HCT116 (cell line): ENCODE data around the gene OR10P1. TPM values are rescaled to one million over a fixed set of nuclear protein-coding genes. Genes with fewer than 3 reads are reported as not detected.

Experiments
- ATAC-seq: fragments of 200-7000 bp; cut with Tn5 transposase; 2 replicates; pipeline ENCODE4 v1.9.1; 2020; ENCODE audit warnings: mild to moderate bottlenecking, moderate library complexity
- BruUV-seq: library from RNA; stranded (reverse); fragments of 400-500 nt; replicated peaks from 2 replicates; lab custom pipeline; 2021; lab: Mats Ljungman, UMichigan
- CTCF ChIA-PET: fragments of 300-600 bp; sonication (Branson Sonifier 250); formaldehyde crosslinking; loops from one replicate; lab custom pipeline; 2021; ENCODE audit warnings: antibody characterized with exemption; lab: Charles Lee
- POLR2A ChIA-PET: fragments of 300-600, 350-600 bp; sonication (Branson Sonifier 250); formaldehyde crosslinking; loops from one replicate; lab custom pipeline; 2021; ENCODE audit warnings: antibody characterized with exemption; lab: Charles Lee
- RAD21 ChIA-PET, 2 experiments: fragments of 300-600 bp; sonication (Branson Sonifier 250); formaldehyde crosslinking; loops; one replicate each; lab custom pipeline; 2023; ENCODE audit warnings: low total read pairs in 2 of 2; ENCODE audit not compliant: uncharacterized antibody in 2 of 2, unreplicated experiment in 2 of 2, low non-redundant PET in 1 of 2; lab: Charles Lee
- DNase-seq: peaks from one replicate; pipeline ENCODE4 v3.0.0-alpha.2; 2010; ENCODE audit warnings: low read depth, low spot score
- H2AFZ ChIP-seq: fragments of 200-600 bp; shearing (Covaris generic), sonication (generic); 2 replicates; pipeline ENCODE4 v1.6.1; 2017; ENCODE audit warnings: low read depth, mixed run types, mixed read lengths, antibody characterized with exemption, low read length; ENCODE audit not compliant: poor library complexity, severe bottlenecking
- H3K27ac ChIP-seq: 2 replicates; pipeline ENCODE4 v1.5.1; 2012; ENCODE audit warnings: low read depth, low read length
- H3K27me3 ChIP-seq: fragments of 200-600 bp; sonication (generic); 2 replicates; pipeline ENCODE4 v1.6.1; 2016; ENCODE audit warnings: mixed run types, low read length, mixed read lengths; ENCODE audit not compliant: insufficient read depth
- H3K36me3 ChIP-seq, 2 experiments: fragments of 200-500 bp in 1 of 2; fragments of 200-600 bp in 1 of 2; sonication (Bioruptor generic) in 1 of 2; sonication (generic) in 1 of 2; 2 replicates each; pipeline versions ENCODE4 v1.5.1 to v1.6.1; 2014 to 2016; ENCODE audit warnings: low read length in 2 of 2, inconsistent platforms in 1 of 2, mixed read lengths in 1 of 2, mixed run types in 1 of 2; ENCODE audit not compliant: insufficient read depth in 2 of 2, control insufficient read depth in 1 of 2
- H3K4me1 ChIP-seq, 2 experiments: fragments of 200-600 bp in 1 of 2; sonication (generic) in 1 of 2; 2 replicates each; pipeline versions ENCODE4 v1.5.1 to v1.6.1; 2012 to 2017; ENCODE audit warnings: low read length in 2 of 2, inconsistent platforms in 1 of 2, mild to moderate bottlenecking in 1 of 2, mixed read lengths in 1 of 2, mixed run types in 1 of 2, moderate library complexity in 1 of 2; ENCODE audit not compliant: insufficient read depth in 2 of 2, control insufficient read depth in 1 of 2
- H3K4me2 ChIP-seq: fragments of 200-600 bp; sonication (generic); 2 replicates; pipeline ENCODE4 v1.6.1; 2017; ENCODE audit warnings: mixed run types, low read length, mixed read lengths
- H3K4me3 ChIP-seq, 2 experiments: fragments of 200-600 bp in 1 of 2; sonication (generic) in 1 of 2; replicated peaks in 1 of 2; 2 replicates each; pipeline ENCODE4 v1.5.1; 2011 to 2016; ENCODE audit warnings: low read length in 2 of 2, control low read depth in 1 of 2, low read depth in 1 of 2, mild to moderate bottlenecking in 1 of 2, mixed read lengths in 1 of 2, mixed run types in 1 of 2
- H3K79me2 ChIP-seq: fragments of 200-600 bp; sonication (generic); 2 replicates; pipeline ENCODE4 v1.6.1; 2017; ENCODE audit warnings: mild to moderate bottlenecking, mixed run types, low read length, moderate library complexity, mixed read lengths; ENCODE audit not compliant: insufficient read depth
- H3K9ac ChIP-seq: fragments of 200-600 bp; sonication (generic); 2 replicates; pipeline ENCODE4 v1.6.1; 2016; ENCODE audit warnings: low read length, mixed read lengths
- H3K9me2 ChIP-seq: fragments of 200-600 bp; sonication (generic), shearing (Covaris generic); 2 replicates; pipeline ENCODE4 v1.6.1; 2017; ENCODE audit warnings: mixed run types, mild to moderate bottlenecking, moderate library complexity; ENCODE audit not compliant: insufficient read depth
- H3K9me3 ChIP-seq, 2 experiments: fragments of 200-500 bp in 1 of 2; fragments of 200-600 bp in 1 of 2; sonication (Bioruptor generic) in 1 of 2; sonication (generic) in 1 of 2; 2 replicates each; pipeline ENCODE4 v1.6.1; 2014 to 2017; ENCODE audit warnings: low read length in 2 of 2, mixed read lengths in 2 of 2, inconsistent platforms in 1 of 2, low read depth in 1 of 2, mild to moderate bottlenecking in 1 of 2, mixed run types in 1 of 2, moderate library complexity in 1 of 2; ENCODE audit not compliant: control insufficient read depth in 1 of 2, insufficient read depth in 1 of 2
- H4K20me1 ChIP-seq: fragments of 200-600 bp; sonication (generic), shearing (Covaris generic); 2 replicates; pipeline ENCODE4 v1.6.1; 2017; ENCODE audit warnings: mixed run types, mild to moderate bottlenecking, moderate library complexity; ENCODE audit not compliant: insufficient read depth
- CBX3 ChIP-seq: IDR thresholded peaks from 2 replicates; pipeline ENCODE4 v1.6.1; 2012; ENCODE audit warnings: low read depth
- CEBPB ChIP-seq: IDR thresholded peaks from 2 replicates; pipeline ENCODE4 v1.6.1; 2012; ENCODE audit warnings: low read depth
- ELF1 ChIP-seq: IDR thresholded peaks from 2 replicates; pipeline ENCODE4 v1.6.1; 2012; ENCODE audit warnings: low read depth, borderline replicate concordance
- EZH2phosphoT487 ChIP-seq: fragments of 200-600 bp; IDR thresholded peaks from 2 replicates; pipeline ENCODE4 v1.6.1; 2018; ENCODE audit warnings: antibody characterized with exemption, borderline replicate concordance
- FOSL1 ChIP-seq: IDR thresholded peaks from 2 replicates; pipeline ENCODE4 v1.6.1; 2012; ENCODE audit warnings: low read depth
- RAD21 ChIP-seq: IDR thresholded peaks from 2 replicates; pipeline ENCODE4 v1.6.1; 2012; ENCODE audit warnings: low read depth, mild to moderate bottlenecking
- SIN3A ChIP-seq: IDR thresholded peaks from 2 replicates; pipeline ENCODE4 v1.6.1; 2012; ENCODE audit warnings: low read depth
- SRF ChIP-seq: IDR thresholded peaks from 2 replicates; pipeline ENCODE4 v1.6.1; 2012; ENCODE audit warnings: low read depth
- TCF7L2 ChIP-seq: IDR thresholded peaks from 2 replicates; pipeline ENCODE4 v1.7.0; 2011; ENCODE audit warnings: borderline replicate concordance, inconsistent platforms; ENCODE audit not compliant: insufficient read depth, insufficient read length; ENCODE audit errors: extremely low read depth
- ZNF274 ChIP-seq: fragments of 200-500 bp; sonication (Bioruptor generic); IDR thresholded peaks from 2 replicates; pipeline ENCODE4 v1.6.1; 2014; ENCODE audit warnings: mild to moderate bottlenecking, low read depth, low read length, inconsistent platforms
- intact Hi-C: fragments of 100-400 bp; cut with micrococcal nuclease; formaldehyde crosslinking; loops from 2 replicates; pipeline ENCODE4 v1.10.0; 2022
- total RNA-seq: library from RNA; stranded (reverse); gene quantifications from one replicate; pipeline ENCODE4 v1.2.1, GENCODE V29; 2021; ENCODE audit not compliant: unreplicated experiment
- TF ChIP-seq, protein P1 (sequence below): IDR thresholded peaks from 2 replicates; pipeline ENCODE4 v1.6.1; 2012
- TF ChIP-seq, protein P2 (sequence below): IDR thresholded peaks from 2 replicates; pipeline ENCODE4 v1.6.1; 2011; ENCODE audit warnings: mild to moderate bottlenecking, low read length, moderate library complexity; ENCODE audit not compliant: insufficient replicate concordance; ENCODE audit errors: extremely low read depth
- TF ChIP-seq, protein P3 (sequence below): IDR thresholded peaks from 2 replicates; pipeline ENCODE4 v1.6.1; 2012
- TF ChIP-seq, protein P4 (sequence below): IDR thresholded peaks from 2 replicates; pipeline ENCODE4 v1.6.1; 2012; ENCODE audit warnings: low read depth

OR10P1 gene
- total RNA-seq, 1 experiment from 2014 or later = not detected

DNA sequence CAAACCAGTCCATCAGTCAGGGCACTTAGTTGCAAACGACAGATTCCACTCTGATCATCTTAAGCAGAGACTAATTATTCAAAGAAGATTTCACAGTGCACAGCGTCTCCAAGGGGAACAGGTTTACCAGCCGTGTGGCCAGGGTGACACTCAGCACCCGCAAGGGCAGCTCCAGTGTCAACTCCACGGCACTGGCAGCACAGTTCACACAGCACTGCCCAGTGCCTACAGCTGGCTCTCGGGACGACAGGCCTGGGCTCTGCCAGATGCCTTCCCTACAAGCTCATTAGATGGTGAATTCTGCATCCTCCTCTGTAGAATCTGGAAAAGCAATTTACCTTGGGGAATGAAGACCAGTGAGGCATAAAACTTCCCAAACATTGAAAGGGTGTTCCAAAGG lies 4.9 kb downstream of the OR10P1 start:
- ChIA-PET RAD21 (no interaction called here), POLR2A (no interaction called here), CTCF (no interaction called here)
- ATAC-seq = no peak
- no peak for DNase-seq
- Histone ChIP-seq H3K4me3 (no peak overlapping the region), H3K27me3 (peaks cover 13% of the 10 kb centered on the region; the same call in 1 of the 2 replicates), H3K4me1 (peaks cover 0 to 12% of the 10 kb centered on the region in 2 experiments; a peak in 2 of 4 replicates), H3K9ac (no peak overlapping the region), H3K4me2 (no peak overlapping the region), H2AFZ (no peak overlapping the region), H3K79me2 (no peaks in the 10 kb centered on the region), H3K9me2 (no peaks in the 10 kb centered on the region), H4K20me1 (no peaks in the 10 kb centered on the region), H3K9me3 (no peaks in the 10 kb centered on the region), H3K36me3 (no peaks in the 10 kb centered on the region), H3K27ac (no peak overlapping the region)
- TF ChIP-seq ELF1 = no peak
- TF ChIP-seq CEBPB = no peak
- TF ChIP-seq ZNF274 = no peak
- TF ChIP-seq FOSL1 = no peak
- TF ChIP-seq SIN3A = no peak
- no peak for TF ChIP-seq RAD21
- TF ChIP-seq SRF = no peak
- TF ChIP-seq TCF7L2 = no peak
- no peak for TF ChIP-seq CBX3
- BruUV-seq = no TSS peak
- intact Hi-C loops = no loop called here

DNA sequence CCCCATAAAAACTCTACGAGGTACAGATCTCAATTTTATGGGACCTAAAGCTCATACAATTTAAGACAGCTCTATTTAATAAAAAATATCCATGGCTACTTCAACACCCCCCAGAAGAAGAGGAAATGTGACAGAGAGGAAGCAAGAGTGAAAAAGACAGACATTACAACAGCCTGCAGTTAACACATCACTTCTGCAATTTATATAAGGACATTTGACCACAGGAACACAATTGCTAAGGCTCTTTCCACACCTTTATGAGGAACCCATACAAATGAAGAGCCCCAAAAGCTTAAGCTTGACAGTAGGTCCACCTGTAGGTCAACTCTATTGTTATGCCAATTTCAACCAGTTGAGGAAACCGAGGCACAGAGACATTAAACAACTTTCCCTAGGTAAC lies 5.6 kb downstream of the OR10P1 start:
- TF ChIP-seq, protein P1, sequence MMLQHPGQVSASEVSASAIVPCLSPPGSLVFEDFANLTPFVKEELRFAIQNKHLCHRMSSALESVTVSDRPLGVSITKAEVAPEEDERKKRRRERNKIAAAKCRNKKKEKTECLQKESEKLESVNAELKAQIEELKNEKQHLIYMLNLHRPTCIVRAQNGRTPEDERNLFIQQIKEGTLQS = no peak
- TF ChIP-seq ELF1 = no peak
- TF ChIP-seq, protein P2, sequence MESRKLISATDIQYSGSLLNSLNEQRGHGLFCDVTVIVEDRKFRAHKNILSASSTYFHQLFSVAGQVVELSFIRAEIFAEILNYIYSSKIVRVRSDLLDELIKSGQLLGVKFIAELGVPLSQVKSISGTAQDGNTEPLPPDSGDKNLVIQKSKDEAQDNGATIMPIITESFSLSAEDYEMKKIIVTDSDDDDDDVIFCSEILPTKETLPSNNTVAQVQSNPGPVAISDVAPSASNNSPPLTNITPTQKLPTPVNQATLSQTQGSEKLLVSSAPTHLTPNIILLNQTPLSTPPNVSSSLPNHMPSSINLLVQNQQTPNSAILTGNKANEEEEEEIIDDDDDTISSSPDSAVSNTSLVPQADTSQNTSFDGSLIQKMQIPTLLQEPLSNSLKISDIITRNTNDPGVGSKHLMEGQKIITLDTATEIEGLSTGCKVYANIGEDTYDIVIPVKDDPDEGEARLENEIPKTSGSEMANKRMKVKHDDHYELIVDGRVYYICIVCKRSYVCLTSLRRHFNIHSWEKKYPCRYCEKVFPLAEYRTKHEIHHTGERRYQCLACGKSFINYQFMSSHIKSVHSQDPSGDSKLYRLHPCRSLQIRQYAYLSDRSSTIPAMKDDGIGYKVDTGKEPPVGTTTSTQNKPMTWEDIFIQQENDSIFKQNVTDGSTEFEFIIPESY = no peak
- TF ChIP-seq, protein P3, sequence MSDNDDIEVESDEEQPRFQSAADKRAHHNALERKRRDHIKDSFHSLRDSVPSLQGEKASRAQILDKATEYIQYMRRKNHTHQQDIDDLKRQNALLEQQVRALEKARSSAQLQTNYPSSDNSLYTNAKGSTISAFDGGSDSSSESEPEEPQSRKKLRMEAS = no peak
- TF ChIP-seq, protein P4, sequence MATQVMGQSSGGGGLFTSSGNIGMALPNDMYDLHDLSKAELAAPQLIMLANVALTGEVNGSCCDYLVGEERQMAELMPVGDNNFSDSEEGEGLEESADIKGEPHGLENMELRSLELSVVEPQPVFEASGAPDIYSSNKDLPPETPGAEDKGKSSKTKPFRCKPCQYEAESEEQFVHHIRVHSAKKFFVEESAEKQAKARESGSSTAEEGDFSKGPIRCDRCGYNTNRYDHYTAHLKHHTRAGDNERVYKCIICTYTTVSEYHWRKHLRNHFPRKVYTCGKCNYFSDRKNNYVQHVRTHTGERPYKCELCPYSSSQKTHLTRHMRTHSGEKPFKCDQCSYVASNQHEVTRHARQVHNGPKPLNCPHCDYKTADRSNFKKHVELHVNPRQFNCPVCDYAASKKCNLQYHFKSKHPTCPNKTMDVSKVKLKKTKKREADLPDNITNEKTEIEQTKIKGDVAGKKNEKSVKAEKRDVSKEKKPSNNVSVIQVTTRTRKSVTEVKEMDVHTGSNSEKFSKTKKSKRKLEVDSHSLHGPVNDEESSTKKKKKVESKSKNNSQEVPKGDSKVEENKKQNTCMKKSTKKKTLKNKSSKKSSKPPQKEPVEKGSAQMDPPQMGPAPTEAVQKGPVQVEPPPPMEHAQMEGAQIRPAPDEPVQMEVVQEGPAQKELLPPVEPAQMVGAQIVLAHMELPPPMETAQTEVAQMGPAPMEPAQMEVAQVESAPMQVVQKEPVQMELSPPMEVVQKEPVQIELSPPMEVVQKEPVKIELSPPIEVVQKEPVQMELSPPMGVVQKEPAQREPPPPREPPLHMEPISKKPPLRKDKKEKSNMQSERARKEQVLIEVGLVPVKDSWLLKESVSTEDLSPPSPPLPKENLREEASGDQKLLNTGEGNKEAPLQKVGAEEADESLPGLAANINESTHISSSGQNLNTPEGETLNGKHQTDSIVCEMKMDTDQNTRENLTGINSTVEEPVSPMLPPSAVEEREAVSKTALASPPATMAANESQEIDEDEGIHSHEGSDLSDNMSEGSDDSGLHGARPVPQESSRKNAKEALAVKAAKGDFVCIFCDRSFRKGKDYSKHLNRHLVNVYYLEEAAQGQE = no peak
- TF ChIP-seq EZH2phosphoT487 = no peak
- TF ChIP-seq CEBPB = no peak
- TF ChIP-seq FOSL1 = no peak
- POLR2A ChIA-PET = no interaction called here
- no peaks in the 10 kb centered on the region for H3K9me3 ChIP-seq
- no peaks in the 10 kb centered on the region for H3K36me3 ChIP-seq
- no peaks in the 10 kb centered on the region for H3K79me2 ChIP-seq
- no peaks in the 10 kb centered on the region for H3K9me2 ChIP-seq
- peaks cover 0 to 17% of the 10 kb centered on the region in 2 experiments; a peak in 2 of 4 replicates for H3K4me1 ChIP-seq
- H3K4me3 ChIP-seq = no peak overlapping the region
- H3K27me3 ChIP-seq = peaks cover 13% of the 10 kb centered on the region; the same call in 1 of the 2 replicates
- DNase-seq = no peak
- no peak overlapping the region for H3K27ac ChIP-seq
- no peak overlapping the region for H3K4me2 ChIP-seq
- BruUV-seq = no TSS peak
- RAD21 ChIA-PET = no interaction called here
- no peaks in the 10 kb centered on the region for H4K20me1 ChIP-seq
- CTCF ChIA-PET = no interaction called here
- no peak overlapping the region for H3K9ac ChIP-seq
- intact Hi-C loops = no loop called here
- ATAC-seq = no peak
- H2AFZ ChIP-seq = no peak overlapping the region
